ENCODE results near the gene AJM1. TPM values are rescaled to one million over a fixed set of nuclear protein-coding genes. Genes with fewer than 3 reads are reported as not detected.

AJM1 gene
- total RNA-seq, 1 donor from 2014 or later: 3.3 TPM

DNA sequence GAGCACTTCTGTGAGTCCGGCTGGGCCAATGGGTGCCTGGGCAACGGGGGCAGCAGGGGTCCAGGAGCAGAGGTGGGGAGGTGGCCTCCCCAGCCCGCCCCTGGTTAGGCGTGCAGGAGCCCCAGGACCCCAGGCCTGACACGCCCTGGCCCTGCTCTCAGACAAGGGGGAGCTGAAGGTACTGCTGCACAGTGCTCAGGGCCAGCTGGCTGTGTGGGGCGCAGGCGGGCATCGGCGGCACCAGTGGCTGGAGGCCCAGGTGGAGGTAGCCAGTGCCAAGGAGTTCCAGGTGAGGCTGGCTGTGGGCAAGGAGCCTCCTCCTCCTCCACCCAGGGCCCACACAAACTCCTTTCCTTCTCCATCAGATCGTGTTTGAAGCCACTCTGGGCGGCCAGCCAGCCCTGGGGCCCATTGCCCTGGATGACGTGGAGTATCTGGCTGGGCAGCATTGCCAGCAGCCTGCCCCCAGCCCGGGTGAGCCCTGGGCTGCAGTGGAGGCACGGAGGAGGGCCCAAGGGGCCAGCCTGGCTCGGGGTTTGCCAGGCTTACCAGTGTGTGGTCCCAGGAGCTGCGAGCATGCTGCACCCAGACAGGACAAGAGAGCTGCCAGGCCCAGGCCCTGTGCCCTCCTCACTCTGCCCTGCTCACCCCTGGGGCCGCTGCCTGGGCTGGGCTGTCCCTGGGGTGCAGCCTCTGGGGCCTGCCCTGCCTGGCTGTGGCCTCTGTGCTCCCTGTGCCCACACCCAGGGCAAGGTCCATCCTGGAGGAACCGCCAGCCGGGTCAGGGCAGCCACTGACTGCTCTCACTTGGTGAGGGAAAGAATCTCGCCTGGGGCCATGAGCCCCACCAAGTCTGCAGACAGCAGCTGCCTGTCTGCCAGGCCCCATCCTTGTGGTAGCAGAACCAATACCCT, 16.8 kb downstream of the AJM1 start:
- Histone ChIP-seq H3K9me3 (ENCODE audit: insufficient read depth, low read depth, low read length) (no peaks in the 10 kb centered on the region), H3K27ac (ENCODE audit: low read depth, low read length) (no peak overlapping the region), H3K4me1 (ENCODE audit: insufficient read depth, low read length) (peaks cover 6% of the 10 kb centered on the region), H3K4me3 (ENCODE audit: insufficient read depth, low read depth, low read length) (no peak overlapping the region), H2AFZ (ENCODE audit: low read depth, low read length) (no peak overlapping the region), H3K36me3 (ENCODE audit: insufficient read depth, low read length) (peaks cover 4% of the 10 kb centered on the region), H3K27me3 (ENCODE audit: insufficient read depth, low read length) (no peaks in the 10 kb centered on the region), H4K20me1 (ENCODE audit: insufficient read depth, low read length) (peaks cover 46% of the 10 kb centered on the region), H3K79me2 (ENCODE audit: insufficient read depth, low read length) (peaks cover 8% of the 10 kb centered on the region), H3K9ac (ENCODE audit: low read length) (no peak overlapping the region), H3K4me2 (ENCODE audit: low read length) (no peak overlapping the region)
- Mint-ChIP-seq H3K27me3 (ENCODE audit: low read depth, unreplicated experiment) (no peaks in the 10 kb centered on the region), H3K4me3 (ENCODE audit: unreplicated experiment) (no peak overlapping the region), H3K9me3 (ENCODE audit: unreplicated experiment) (no peaks in the 10 kb centered on the region), H3K27ac (ENCODE audit: unreplicated experiment) (no peak overlapping the region), H3K4me1 (ENCODE audit: low read depth, unreplicated experiment) (peaks cover 2% of the 10 kb centered on the region), H3K36me3 (ENCODE audit: low read depth, unreplicated experiment) (no peaks in the 10 kb centered on the region)
- no peak for FAIRE-seq
- TF ChIP-seq, protein P1, sequence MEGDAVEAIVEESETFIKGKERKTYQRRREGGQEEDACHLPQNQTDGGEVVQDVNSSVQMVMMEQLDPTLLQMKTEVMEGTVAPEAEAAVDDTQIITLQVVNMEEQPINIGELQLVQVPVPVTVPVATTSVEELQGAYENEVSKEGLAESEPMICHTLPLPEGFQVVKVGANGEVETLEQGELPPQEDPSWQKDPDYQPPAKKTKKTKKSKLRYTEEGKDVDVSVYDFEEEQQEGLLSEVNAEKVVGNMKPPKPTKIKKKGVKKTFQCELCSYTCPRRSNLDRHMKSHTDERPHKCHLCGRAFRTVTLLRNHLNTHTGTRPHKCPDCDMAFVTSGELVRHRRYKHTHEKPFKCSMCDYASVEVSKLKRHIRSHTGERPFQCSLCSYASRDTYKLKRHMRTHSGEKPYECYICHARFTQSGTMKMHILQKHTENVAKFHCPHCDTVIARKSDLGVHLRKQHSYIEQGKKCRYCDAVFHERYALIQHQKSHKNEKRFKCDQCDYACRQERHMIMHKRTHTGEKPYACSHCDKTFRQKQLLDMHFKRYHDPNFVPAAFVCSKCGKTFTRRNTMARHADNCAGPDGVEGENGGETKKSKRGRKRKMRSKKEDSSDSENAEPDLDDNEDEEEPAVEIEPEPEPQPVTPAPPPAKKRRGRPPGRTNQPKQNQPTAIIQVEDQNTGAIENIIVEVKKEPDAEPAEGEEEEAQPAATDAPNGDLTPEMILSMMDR (IDR thresholded peaks at IDR 0.05; ENCODE audit: insufficient read depth, low read depth, low read length): no peak
- no peak for TF ChIP-seq EZH2 (IDR thresholded peaks at IDR 0.05; ENCODE audit: insufficient read depth, low read length)
- DNase-seq (ENCODE audit: low read depth): no peak

- Mint-ChIP-seq H3K27ac (ENCODE audit: unreplicated experiment) (no peak overlapping the region), H3K9me3 (ENCODE audit: unreplicated experiment) (no peaks in the 10 kb centered on the region), H3K4me3 (ENCODE audit: unreplicated experiment) (no peak overlapping the region), H3K27me3 (ENCODE audit: low read depth, unreplicated experiment) (no peaks in the 10 kb centered on the region), H3K4me1 (ENCODE audit: low read depth, unreplicated experiment) (peaks cover 6% of the 10 kb centered on the region), H3K36me3 (ENCODE audit: low read depth, unreplicated experiment) (peaks cover 1% of the 10 kb centered on the region)
- peaks cover 13% of the 10 kb centered on the region for H3K4me1 ChIP-seq (ENCODE audit: insufficient read depth, low read length)
- H3K4me3 ChIP-seq (ENCODE audit: insufficient read depth, low read depth, low read length): no peak overlapping the region
- H3K79me2 ChIP-seq (ENCODE audit: insufficient read depth, low read length): peaks cover 21% of the 10 kb centered on the region
- peaks cover 4% of the 10 kb centered on the region for H3K36me3 ChIP-seq (ENCODE audit: insufficient read depth, low read length)
- H3K9me3 ChIP-seq (ENCODE audit: insufficient read depth, low read depth, low read length): no peaks in the 10 kb centered on the region
- no peak overlapping the region for H3K27ac ChIP-seq (ENCODE audit: low read depth, low read length)
- no peak overlapping the region for H2AFZ ChIP-seq (ENCODE audit: low read depth, low read length)
- H3K9ac ChIP-seq (ENCODE audit: low read length): no peak overlapping the region
- DNase-seq (ENCODE audit: low read depth) (no peak), FAIRE-seq (no peak)
- peaks cover 58% of the 10 kb centered on the region for H4K20me1 ChIP-seq (ENCODE audit: insufficient read depth, low read length)
- no peaks in the 10 kb centered on the region for H3K27me3 ChIP-seq (ENCODE audit: insufficient read depth, low read length)
- H3K4me2 ChIP-seq (ENCODE audit: low read length): no peak overlapping the region
- TF ChIP-seq, protein P1 (IDR thresholded peaks at IDR 0.05; ENCODE audit: insufficient read depth, low read depth, low read length): no peak
- TF ChIP-seq EZH2 (IDR thresholded peaks at IDR 0.05; ENCODE audit: insufficient read depth, low read length): no peak
Observed at GRCh38 chr9:136860529-136860928, 18.3 kb downstream of the AJM1 start.

Data from astrocyte (in vitro differentiated cells and primary cell).